K562 (cell line): ENCODE measurements around the gene HEPACAM2. TPM values are rescaled to one million over a fixed set of nuclear protein-coding genes. Genes with fewer than 3 reads are reported as not detected.
A peak's percentile ranks its signal among the peaks of the same experiment; 100 is the strongest.

Experiments
- ATAC-seq: fragments of 200-7000 bp; cut with Tn5 transposase; 3 replicates; pipeline ENCODE4 v1.9.1; 2020; ENCODE audit warnings: moderate library complexity
- BruUV-seq: library from RNA; stranded (reverse); fragments of 400-500 nt; replicated peaks from 2 replicates; lab custom pipeline; 2021; lab: Mats Ljungman, UMichigan
- CTCF ChIA-PET: fragments of 300-600 bp; formaldehyde crosslinking; extraction: SDS; loops from one replicate; lab custom pipeline; 2021; ENCODE audit warnings: low intra/inter-chr PET ratio; lab: Yijun Ruan, JAX
- POLR2A ChIA-PET: fragments of 300-600, 350-650 bp; sonication (Branson Sonifier 250); formaldehyde crosslinking; extraction: SDS; loops from one replicate; lab custom pipeline; 2021; ENCODE audit warnings: antibody characterized with exemption, inconsistent platforms; lab: Yijun Ruan, JAX
- DNase-seq, 4 experiments: peaks; one replicate each; pipeline versions ENCODE4 v3.0.0 to v3.0.0-alpha.2; 2011 to 2018; ENCODE audit warnings: low spot score in 3 of 4, mixed read lengths in 3 of 4; ENCODE audit errors: extremely low read depth in 1 of 4
- FAIRE-seq: peaks from 2 replicates; lab custom pipeline; 2011; peaks lifted over from hg19 to GRCh38; lab: Jason Lieb, UNC
- H2AFZ ChIP-seq: 2 replicates; pipeline ENCODE4 v1.6.0; 2011; ENCODE audit warnings: low read depth, low read length, control low read depth, inconsistent platforms
- H3K27ac ChIP-seq: fragments of 200-600 bp; 3 replicates; pipeline ENCODE4 v1.8.0; 2011; ENCODE audit warnings: low read depth, mild to moderate bottlenecking, control low read depth, inconsistent platforms, low read length, moderate library complexity, mixed read lengths; ENCODE audit errors: extremely low read depth
- H3K27me3 ChIP-seq, 2 experiments: fragments of 300-600 bp in 1 of 2; 2 replicates in 1 of 2; 3 replicates in 1 of 2; pipeline versions ENCODE4 v1.6.0 to v1.8.0; 2011; ENCODE audit warnings: inconsistent platforms in 2 of 2, low read length in 2 of 2, mild to moderate bottlenecking in 1 of 2, mixed read lengths in 1 of 2, moderate library complexity in 1 of 2; ENCODE audit not compliant: control insufficient read depth in 2 of 2, insufficient read depth in 2 of 2
- H3K36me3 ChIP-seq: fragments of 300-600 bp; 3 replicates; pipeline ENCODE4 v1.8.0; 2011; ENCODE audit warnings: mild to moderate bottlenecking, low read length, inconsistent platforms; ENCODE audit not compliant: control insufficient read depth, insufficient read depth
- H3K4me1 ChIP-seq, 2 experiments: fragments of 200-600 bp in 1 of 2; replicated peaks in 1 of 2; 2 replicates in 1 of 2; 3 replicates in 1 of 2; pipeline versions ENCODE4 v1.5.1 to v1.8.0; 2011; ENCODE audit warnings: inconsistent platforms in 2 of 2, low read length in 2 of 2, mild to moderate bottlenecking in 1 of 2, mixed read lengths in 1 of 2, moderate library complexity in 1 of 2; ENCODE audit not compliant: control insufficient read depth in 2 of 2, insufficient read depth in 2 of 2
- H3K4me2 ChIP-seq: 2 replicates; pipeline ENCODE4 v1.6.1; 2011; ENCODE audit warnings: low read length, control low read depth, inconsistent platforms, mixed read lengths; ENCODE audit not compliant: insufficient read depth
- H3K4me3 ChIP-seq: fragments of 200-600 bp; sonication (generic), shearing (Covaris generic); 2 replicates; pipeline ENCODE4 v1.5.1; 2016; ENCODE audit warnings: control low read depth, inconsistent platforms
- H3K79me2 ChIP-seq: fragments of 200-600 bp; 3 replicates; pipeline ENCODE4 v1.8.0; 2011; ENCODE audit warnings: low read length, inconsistent platforms; ENCODE audit not compliant: control insufficient read depth, insufficient read depth
- H3K9ac ChIP-seq, 2 experiments: 2 replicates each; pipeline versions ENCODE4 v1.6.0 to v1.6.1; 2011; ENCODE audit warnings: low read depth in 2 of 2, low read length in 2 of 2, control low read depth in 1 of 2, inconsistent platforms in 1 of 2, mild to moderate bottlenecking in 1 of 2, mixed read lengths in 1 of 2; ENCODE audit not compliant: insufficient read depth in 1 of 2
- H3K9me1 ChIP-seq: one replicate; pipeline ENCODE4 v1.6.0; 2011; ENCODE audit warnings: inconsistent platforms, mild to moderate bottlenecking, low read length, moderate library complexity; ENCODE audit not compliant: control insufficient read depth, insufficient read depth
- H3K9me3 ChIP-seq: replicated peaks from 2 replicates; pipeline ENCODE4 v1.5.1; 2011; ENCODE audit warnings: low read depth, low read length, inconsistent platforms; ENCODE audit not compliant: control insufficient read depth, insufficient read depth
- H4K20me1 ChIP-seq: replicated peaks from 2 replicates; pipeline ENCODE4 v1.6.1; 2011; ENCODE audit warnings: low read length, inconsistent platforms, mixed read lengths; ENCODE audit not compliant: control insufficient read depth, insufficient read depth
- EP400 ChIP-seq: fragments of 450-650 bp; IDR thresholded peaks from 2 replicates; pipeline ENCODE4 v1.6.1; 2017; ENCODE audit warnings: antibody characterized with exemption, mild to moderate bottlenecking, moderate library complexity
- HDAC1 ChIP-seq, 2 experiments: fragments of 450-650 bp; IDR thresholded peaks; 2 replicates each; pipeline ENCODE4 v1.6.1; 2016 to 2017; ENCODE audit warnings: inconsistent platforms in 1 of 2, mild to moderate bottlenecking in 1 of 2, moderate library complexity in 1 of 2
- SMAD1 ChIP-seq: fragments of 150-350 bp; IDR thresholded peaks from 2 replicates; pipeline ENCODE4 v1.6.1; 2014; ENCODE audit warnings: low read length, low read depth; ENCODE audit not compliant: partially characterized antibody
- SP2 ChIP-seq: IDR thresholded peaks from 2 replicates; pipeline ENCODE4 v1.6.1; 2011; ENCODE audit warnings: mild to moderate bottlenecking, low read depth, low read length, moderate library complexity; ENCODE audit not compliant: poor library complexity, severe bottlenecking; ENCODE audit errors: extremely low read depth
- TBP ChIP-seq: optimal IDR thresholded peaks from 2 replicates; pipeline ENCODE3; 2011; ENCODE audit warnings: low read depth, low read length, improper control_type of control experiment
- ZKSCAN3 ChIP-seq: fragments of 250-450 bp; sonication (Bioruptor Pico); IDR thresholded peaks from 2 replicates; pipeline ENCODE4 v1.4.0; 2020
- ZNF124 ChIP-seq: sonication (generic); formaldehyde crosslinking; IDR thresholded peaks from 2 replicates; pipeline ENCODE4 v1.8.1; 2022; ENCODE audit warnings: missing genetic modification reagents
- WGBS: fragments of 100-300 bp; shearing (Covaris generic); methylation state at CpG from one replicate; pipeline ENCODE4 v1.1.6; 2016; ENCODE audit warnings: low coverage, mixed read lengths; ENCODE audit not compliant: insufficient coverage; ENCODE audit errors: missing lambda C conversion rate; 5-methylcytosine and 5-hydroxymethylcytosine counted together
- in situ Hi-C: fragments of 300-500 bp; cut with MboI; formaldehyde crosslinking; loops from 4 replicates; pipeline ENCODE4 v1.15.0; 2018; ENCODE audit warnings: inconsistent platforms, mixed read lengths
- intact Hi-C: fragments of 100-400 bp; cut with micrococcal nuclease; formaldehyde crosslinking; loops from 2 replicates; pipeline ENCODE4 v1.14.2; 2022
- polyA plus RNA-seq, 8 experiments: library from polyadenylated mRNA; depleted of rRNA in 4 of 8; stranded (reverse) in 5 of 8; unstranded in 3 of 8; fragments of >200 nt; fragmentation: Nextera tagmentation in 2 of 8; fragmentation: Illumina TruSeq in 1 of 8; extraction: Ambion mirVana in 2 of 8; extraction: Trizol in 1 of 8; gene quantifications; 2 replicates each; pipeline versions ENCODE4 v1.2.1 to v1.2.3, GENCODE V29; 2011 to 2014; ENCODE audit warnings: inconsistent platforms in 1 of 8, missing spikeins in 1 of 8
- total RNA-seq, 7 experiments: library from RNA; depleted of rRNA in 6 of 7; stranded (reverse); fragments of >200 nt in 6 of 7; fragmentation: Illumina TruSeq in 2 of 7; extraction: Trizol in 2 of 7; gene quantifications; 2 replicates each; pipeline versions ENCODE4 v1.2.1 to v1.2.3, GENCODE V29; 2011 to 2021; ENCODE audit warnings: low replicate concordance in 1 of 7
- TF ChIP-seq, protein P1 (sequence below): sonication (generic); formaldehyde crosslinking; IDR thresholded peaks from 2 replicates; pipeline ENCODE4 v1.8.0; 2022; ENCODE audit warnings: mild to moderate bottlenecking, missing genetic modification reagents, borderline replicate concordance
- TF ChIP-seq, protein P2 (sequence below): fragments of 200-800 bp; sonication (Bioruptor generic); IDR thresholded peaks from 2 replicates; pipeline ENCODE4 v1.6.1; 2017; ENCODE audit warnings: missing genetic modification characterization, missing compliant biosample characterization
- TF ChIP-seq, protein P3 (sequence below): fragments of 450-650 bp; formaldehyde crosslinking; IDR thresholded peaks from 2 replicates; pipeline ENCODE4 v1.4.0; 2020; ENCODE audit warnings: mild to moderate bottlenecking, mixed read lengths

HEPACAM2 gene
- total and polyA plus RNA-seq, 9 of the 15 experiments (the other 6 are each of a cell fraction or from before 2014, with no cell fraction given), result 2.0 to 6.5 (median 3.9) TPM

DNA sequence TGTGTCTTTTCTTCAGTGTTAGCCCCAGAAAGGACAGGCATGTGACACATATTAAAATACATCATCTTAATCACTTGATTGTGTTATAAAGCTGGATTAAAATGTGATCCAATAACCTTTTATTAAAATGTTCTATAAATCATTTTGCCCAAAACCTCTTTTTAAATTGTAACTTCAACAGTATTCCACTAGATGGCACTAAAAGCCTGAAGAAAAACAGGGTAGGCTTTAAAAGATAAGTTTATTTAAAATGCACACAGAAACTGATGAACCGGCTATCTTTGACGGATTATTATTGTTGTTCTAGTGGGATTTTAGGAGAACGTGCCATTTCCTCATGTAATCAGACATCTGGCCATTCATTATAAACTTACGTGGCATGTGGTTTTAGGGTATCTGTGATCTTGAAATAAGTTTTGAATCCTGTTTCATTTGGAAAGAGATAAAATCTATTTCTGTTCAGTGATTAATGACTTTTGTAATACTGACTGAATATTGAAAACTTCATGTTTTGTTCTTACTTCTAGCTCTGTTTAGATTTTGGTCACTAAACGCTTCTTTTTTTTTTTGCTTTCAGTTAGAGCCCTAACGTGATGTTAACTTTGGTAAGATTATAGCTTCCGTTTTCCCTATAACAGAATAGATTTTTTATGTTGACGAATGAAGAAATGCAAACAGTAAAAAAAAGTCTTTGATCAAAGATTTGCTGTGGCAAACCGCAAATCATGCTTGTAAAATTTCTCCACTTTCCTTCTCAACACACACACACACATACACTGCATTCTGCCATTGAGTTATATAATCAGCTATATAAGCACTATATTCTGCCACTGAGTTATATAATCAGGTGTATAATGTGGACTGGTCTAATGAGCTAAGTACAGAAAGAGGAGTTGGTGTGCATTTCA lies 19.5 kb upstream of the HEPACAM2 start (continued):
- TF ChIP-seq EP400, result 0 out of 2 replicates have a peak, but pooled peaks have one; percentile 11
- TF ChIP-seq ZNF124, result no peak
- TF ChIP-seq, protein P1, sequence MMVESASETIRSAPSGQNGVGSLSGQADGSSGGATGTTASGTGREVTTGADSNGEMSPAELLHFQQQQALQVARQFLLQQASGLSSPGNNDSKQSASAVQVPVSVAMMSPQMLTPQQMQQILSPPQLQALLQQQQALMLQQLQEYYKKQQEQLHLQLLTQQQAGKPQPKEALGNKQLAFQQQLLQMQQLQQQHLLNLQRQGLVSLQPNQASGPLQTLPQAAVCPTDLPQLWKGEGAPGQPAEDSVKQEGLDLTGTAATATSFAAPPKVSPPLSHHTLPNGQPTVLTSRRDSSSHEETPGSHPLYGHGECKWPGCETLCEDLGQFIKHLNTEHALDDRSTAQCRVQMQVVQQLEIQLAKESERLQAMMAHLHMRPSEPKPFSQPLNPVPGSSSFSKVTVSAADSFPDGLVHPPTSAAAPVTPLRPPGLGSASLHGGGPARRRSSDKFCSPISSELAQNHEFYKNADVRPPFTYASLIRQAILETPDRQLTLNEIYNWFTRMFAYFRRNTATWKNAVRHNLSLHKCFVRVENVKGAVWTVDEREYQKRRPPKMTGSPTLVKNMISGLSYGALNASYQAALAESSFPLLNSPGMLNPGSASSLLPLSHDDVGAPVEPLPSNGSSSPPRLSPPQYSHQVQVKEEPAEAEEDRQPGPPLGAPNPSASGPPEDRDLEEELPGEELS (CRISPR knock-in tag), result no peak

DNA sequence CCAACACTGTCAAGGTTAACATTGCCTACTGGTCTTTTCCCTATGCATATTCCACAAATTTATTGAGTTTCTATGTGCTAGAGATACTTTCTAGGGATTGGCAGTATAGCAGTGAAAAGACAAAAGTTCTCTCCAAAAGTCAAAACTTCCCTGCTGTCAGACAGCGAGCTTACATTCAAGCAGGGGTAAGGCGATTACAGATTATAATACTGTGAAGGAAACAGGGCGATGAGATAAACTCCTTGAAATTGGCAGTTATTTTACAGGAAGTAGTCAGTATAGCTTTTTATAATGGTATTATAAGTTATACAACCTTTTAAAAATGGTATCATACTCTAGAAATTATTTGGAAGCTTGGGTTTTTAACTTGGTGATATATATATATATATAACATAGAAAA lies 15.8 kb upstream of the HEPACAM2 start:
- POLR2A ChIA-PET, result interaction anchor here (1.4 kb wide), 1 partner anchor 9 kb away, joined by 6 read pairs; no protein-coding TSS in a partner anchor
- Histone ChIP-seq H3K9me3 (no peaks in the 10 kb centered on the region), H3K4me2 (no peak overlapping the region), H3K9me1 (no peaks in the 10 kb centered on the region), H3K4me3 (no peak overlapping the region), H3K9ac (no peak overlapping the region), H3K4me1 (peaks cover 0 to 4% of the 10 kb centered on the region in 2 experiments; a peak in 2 of 5 replicates), H3K36me3 (no peaks in the 10 kb centered on the region), H3K27ac (no peak overlapping the region), H2AFZ (no peak overlapping the region), H3K79me2 (peaks cover 5% of the 10 kb centered on the region; the same call in 1 of the 3 replicates), H4K20me1 (0 out of 2 replicates have a peak, but pooled peaks cover 3% of the 10 kb centered on the region), H3K27me3 (no peaks in the 10 kb centered on the region)
- intact Hi-C loops (loop anchor here (10.0 kb wide), 1 partner anchor 843 kb away; no protein-coding TSS in a partner anchor), in situ Hi-C loops (no loop called here)
- CTCF ChIA-PET, result no interaction called here
- BruUV-seq, result no TSS peak
- ATAC-seq, result peak; percentile 38; the same call in 1 of the 3 replicates
- DNase-seq, result no peak
- FAIRE-seq, result no peak
- WGBS, result 76% methylated on average over 3 of the region's 3 CpGs
- TF ChIP-seq TBP (no peak), SMAD1 (no peak), HDAC1 (IDR thresholded peaks at IDR 0.05) (no peak), SP2 (no peak), ZKSCAN3 (CRISPR knock-in tag) (no peak)
- TF ChIP-seq, protein P2, sequence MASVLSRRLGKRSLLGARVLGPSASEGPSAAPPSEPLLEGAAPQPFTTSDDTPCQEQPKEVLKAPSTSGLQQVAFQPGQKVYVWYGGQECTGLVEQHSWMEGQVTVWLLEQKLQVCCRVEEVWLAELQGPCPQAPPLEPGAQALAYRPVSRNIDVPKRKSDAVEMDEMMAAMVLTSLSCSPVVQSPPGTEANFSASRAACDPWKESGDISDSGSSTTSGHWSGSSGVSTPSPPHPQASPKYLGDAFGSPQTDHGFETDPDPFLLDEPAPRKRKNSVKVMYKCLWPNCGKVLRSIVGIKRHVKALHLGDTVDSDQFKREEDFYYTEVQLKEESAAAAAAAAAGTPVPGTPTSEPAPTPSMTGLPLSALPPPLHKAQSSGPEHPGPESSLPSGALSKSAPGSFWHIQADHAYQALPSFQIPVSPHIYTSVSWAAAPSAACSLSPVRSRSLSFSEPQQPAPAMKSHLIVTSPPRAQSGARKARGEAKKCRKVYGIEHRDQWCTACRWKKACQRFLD (CRISPR knock-in tag), result no peak
- TF ChIP-seq, protein P3, sequence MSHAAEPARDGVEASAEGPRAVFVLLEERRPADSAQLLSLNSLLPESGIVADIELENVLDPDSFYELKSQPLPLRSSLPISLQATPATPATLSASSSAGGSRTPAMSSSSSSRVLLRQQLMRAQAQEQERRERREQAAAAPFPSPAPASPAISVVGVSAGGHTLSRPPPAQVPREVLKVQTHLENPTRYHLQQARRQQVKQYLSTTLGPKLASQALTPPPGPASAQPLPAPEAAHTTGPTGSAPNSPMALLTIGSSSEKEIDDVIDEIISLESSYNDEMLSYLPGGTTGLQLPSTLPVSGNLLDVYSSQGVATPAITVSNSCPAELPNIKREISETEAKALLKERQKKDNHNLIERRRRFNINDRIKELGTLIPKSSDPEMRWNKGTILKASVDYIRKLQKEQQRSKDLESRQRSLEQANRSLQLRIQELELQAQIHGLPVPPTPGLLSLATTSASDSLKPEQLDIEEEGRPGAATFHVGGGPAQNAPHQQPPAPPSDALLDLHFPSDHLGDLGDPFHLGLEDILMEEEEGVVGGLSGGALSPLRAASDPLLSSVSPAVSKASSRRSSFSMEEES (CRISPR knock-in tag), result no peak
